ENCODE measurements around the gene ALDH9A1.
"Not testable (repeated sequence)": the region's sequence is repeated elsewhere in the genome, so short reads cannot be mapped to it uniquely, and the experiment has no call there.

The ALDH9A1 gene

GRCh38 chr1:165697881-165698760, at the start of gene ALDH9A1:
Gene ALDH9A1 (minus strand): TSS chr1:165698562. CDS start chr1:165698558, 4 bp downstream.
- peak; percentile 91 for DNase-seq (ENCODE audit: low spot score)

- DNase-seq (ENCODE audit: low spot score) = no peak
Measured at GRCh38 chr1:165747632-165748447, 49.5 kb upstream of the ALDH9A1 start.

GRCh38 chr1:165744913-165745312, 46.6 kb upstream of the ALDH9A1 start:
- DNase-seq (ENCODE audit: low spot score) = not testable (repeated sequence)

- DNase-seq (ENCODE audit: low spot score) = no peak
Measured at GRCh38 chr1:165742194-165742593, 43.8 kb upstream of the ALDH9A1 start.

- DNase-seq (ENCODE audit: low spot score) = no peak
Measured at GRCh38 chr1:165738794-165739193, 40.4 kb upstream of the ALDH9A1 start.

GRCh38 chr1:165737196-165737595, 38.8 kb upstream of the ALDH9A1 start:
- no peak for DNase-seq (ENCODE audit: low spot score)

GRCh38 chr1:165734906-165735305, 36.5 kb upstream of the ALDH9A1 start:
- DNase-seq (ENCODE audit: low spot score) = no peak

- no peak for DNase-seq (ENCODE audit: low spot score)
Measured at GRCh38 chr1:165726841-165727240, 28.5 kb upstream of the ALDH9A1 start.

- DNase-seq (ENCODE audit: low spot score) = no peak
Measured at GRCh38 chr1:165726169-165726568, 27.8 kb upstream of the ALDH9A1 start.

- DNase-seq (ENCODE audit: low spot score) = peak; percentile 76
Measured at GRCh38 chr1:165717918-165718515, 19.7 kb upstream of the ALDH9A1 start.

- not testable (repeated sequence) for DNase-seq (ENCODE audit: low spot score)
Measured at GRCh38 chr1:165716265-165717051, 18.1 kb upstream of the ALDH9A1 start.

- DNase-seq (ENCODE audit: low spot score) = no peak
Measured at GRCh38 chr1:165712764-165713163, 14.4 kb upstream of the ALDH9A1 start.

- no peak for DNase-seq (ENCODE audit: low spot score)
Measured at GRCh38 chr1:165707984-165708706, 9.8 kb upstream of the ALDH9A1 start.

GRCh38 chr1:165703648-165704047, 5.3 kb upstream of the ALDH9A1 start:
- no peak for DNase-seq (ENCODE audit: low spot score)

GRCh38 chr1:165701922-165702321, 3.6 kb upstream of the ALDH9A1 start:
- DNase-seq (ENCODE audit: low spot score) = not testable (repeated sequence)

GRCh38 chr1:165699577-165699976, 1.2 kb upstream of the ALDH9A1 start:
- DNase-seq (ENCODE audit: low spot score) = no peak

- DNase-seq (ENCODE audit: low spot score) = no peak
Measured at GRCh38 chr1:165698761-165699052, 345 bp upstream of the ALDH9A1 start.

- peak; percentile 54 for DNase-seq (ENCODE audit: low spot score)
Measured at GRCh38 chr1:165697491-165697880, 876 bp downstream of the ALDH9A1 start.

GRCh38 chr1:165696625-165697100, 1.7 kb downstream of the ALDH9A1 start:
- DNase-seq (ENCODE audit: low spot score) = peak; percentile 45

GRCh38 chr1:165695031-165695430, 3.3 kb downstream of the ALDH9A1 start:
- no peak for DNase-seq (ENCODE audit: low spot score)

- no peak for DNase-seq (ENCODE audit: low spot score)
Measured at GRCh38 chr1:165688046-165688445, 10.3 kb downstream of the ALDH9A1 start.
